ENCODE measurements around the gene LY86. TPM values are rescaled to one million over a fixed set of nuclear protein-coding genes. Genes with fewer than 3 reads are reported as not detected.

Gene LY86
- total RNA-seq, 1 donor from 2014 or later = not detected

- Mint-ChIP-seq H3K27me3 (ENCODE audit: low read depth) (peaks cover 36% of the 10 kb centered on the region), H3K4me1 (ENCODE audit: low read depth) (peaks cover 12% of the 10 kb centered on the region), H3K4me3 (ENCODE audit: unreplicated experiment) (peak overlapping the region; percentile 67), H3K36me3 (ENCODE audit: low read depth) (peaks cover 2% of the 10 kb centered on the region), H3K27ac (ENCODE audit: unreplicated experiment) (peak overlapping the region; percentile 37), H3K9me3 (ENCODE audit: low read depth) (peaks cover 9% of the 10 kb centered on the region)
- peak; percentile 54 for TF ChIP-seq CTCF (IDR thresholded peaks at IDR 0.05)
- no peak for DNase-seq (ENCODE audit: low spot score)
Observed at GRCh38 chr6:6546318-6547109, 42.0 kb upstream of the LY86 start.

- Mint-ChIP-seq H3K4me1 (ENCODE audit: low read depth) (peaks cover 12% of the 10 kb centered on the region), H3K27ac (ENCODE audit: unreplicated experiment) (peak overlapping the region; percentile 45), H3K9me3 (ENCODE audit: low read depth) (peaks cover 6% of the 10 kb centered on the region), H3K4me3 (ENCODE audit: unreplicated experiment) (peak overlapping the region; percentile 67), H3K27me3 (ENCODE audit: low read depth) (peaks cover 30% of the 10 kb centered on the region), H3K36me3 (ENCODE audit: low read depth) (peaks cover under 1% of the 10 kb centered on the region)
- peak; percentile 98 for TF ChIP-seq CTCF (IDR thresholded peaks at IDR 0.05)
- no peak for DNase-seq (ENCODE audit: low spot score)
Observed at GRCh38 chr6:6547110-6547879, 41.2 kb upstream of the LY86 start.

- Mint-ChIP-seq H3K27me3 (ENCODE audit: low read depth) (peaks cover 46% of the 10 kb centered on the region), H3K36me3 (ENCODE audit: low read depth) (peaks cover 1% of the 10 kb centered on the region), H3K9me3 (ENCODE audit: low read depth) (no peaks in the 10 kb centered on the region), H3K4me3 (ENCODE audit: unreplicated experiment) (no peak overlapping the region), H3K4me1 (ENCODE audit: low read depth) (peaks cover 13% of the 10 kb centered on the region), H3K27ac (ENCODE audit: unreplicated experiment) (peak overlapping the region; percentile 34)
- no peak for TF ChIP-seq CTCF (IDR thresholded peaks at IDR 0.05)
- no peak for DNase-seq (ENCODE audit: low spot score)
Observed at GRCh38 chr6:6556161-6556737, 32.3 kb upstream of the LY86 start.

- Mint-ChIP-seq H3K27ac (ENCODE audit: unreplicated experiment) (no peak overlapping the region), H3K4me3 (ENCODE audit: unreplicated experiment) (no peak overlapping the region), H3K27me3 (ENCODE audit: low read depth) (peaks cover 47% of the 10 kb centered on the region), H3K4me1 (ENCODE audit: low read depth) (peaks cover 13% of the 10 kb centered on the region), H3K36me3 (ENCODE audit: low read depth) (peaks cover 1% of the 10 kb centered on the region), H3K9me3 (ENCODE audit: low read depth) (no peaks in the 10 kb centered on the region)
- no peak for DNase-seq (ENCODE audit: low spot score)
- TF ChIP-seq CTCF (IDR thresholded peaks at IDR 0.05) = peak; percentile 85
Observed at GRCh38 chr6:6556738-6557503, 31.6 kb upstream of the LY86 start.

GRCh38 chr6:6557504-6557839 lies 31.0 kb upstream of the LY86 start:
- Mint-ChIP-seq H3K9me3 (ENCODE audit: low read depth) (no peaks in the 10 kb centered on the region), H3K4me1 (ENCODE audit: low read depth) (peaks cover 13% of the 10 kb centered on the region), H3K27me3 (ENCODE audit: low read depth) (peaks cover 51% of the 10 kb centered on the region), H3K36me3 (ENCODE audit: low read depth) (peaks cover 1% of the 10 kb centered on the region), H3K4me3 (ENCODE audit: unreplicated experiment) (no peak overlapping the region), H3K27ac (ENCODE audit: unreplicated experiment) (no peak overlapping the region)
- TF ChIP-seq CTCF (IDR thresholded peaks at IDR 0.05) = no peak
- DNase-seq (ENCODE audit: low spot score) = no peak
